ENCODE measurements around the gene HIPK2. TPM values are rescaled to one million over a fixed set of nuclear protein-coding genes. Genes with fewer than 3 reads are reported as not detected.

HIPK2 gene
- total and polyA plus RNA-seq, 12 donors, result 19.7 to 203 (median 127) TPM

DNA sequence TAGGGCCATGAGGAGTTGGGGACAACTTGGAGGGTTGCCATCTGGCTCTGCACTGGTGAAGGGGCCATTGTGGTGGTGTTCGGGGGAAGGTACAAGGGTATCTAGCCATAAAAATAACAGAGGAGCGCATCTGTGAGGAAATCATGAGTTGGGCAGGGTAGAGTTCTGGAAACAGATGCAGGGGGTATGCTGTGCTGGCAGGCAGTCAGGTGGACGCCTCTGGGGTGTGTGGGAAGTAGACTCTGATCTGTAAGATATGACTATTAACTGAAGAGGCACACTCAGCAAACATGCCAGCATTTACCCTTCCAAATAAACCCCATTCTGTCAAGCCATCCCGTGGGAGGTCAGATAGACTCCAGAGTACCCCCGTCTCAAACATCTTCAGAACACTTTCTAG is 174.5 kb downstream of the HIPK2 start:
- peak overlapping the region in 1 of 10 donors; percentile 24 for H3K27ac ChIP-seq
- intact Hi-C loops (cut with DNase I), result loop anchor here in 3 of 10 donors (5.0 kb wide), 1 partner anchor 399 kb away; no protein-coding TSS in a partner anchor

DNA sequence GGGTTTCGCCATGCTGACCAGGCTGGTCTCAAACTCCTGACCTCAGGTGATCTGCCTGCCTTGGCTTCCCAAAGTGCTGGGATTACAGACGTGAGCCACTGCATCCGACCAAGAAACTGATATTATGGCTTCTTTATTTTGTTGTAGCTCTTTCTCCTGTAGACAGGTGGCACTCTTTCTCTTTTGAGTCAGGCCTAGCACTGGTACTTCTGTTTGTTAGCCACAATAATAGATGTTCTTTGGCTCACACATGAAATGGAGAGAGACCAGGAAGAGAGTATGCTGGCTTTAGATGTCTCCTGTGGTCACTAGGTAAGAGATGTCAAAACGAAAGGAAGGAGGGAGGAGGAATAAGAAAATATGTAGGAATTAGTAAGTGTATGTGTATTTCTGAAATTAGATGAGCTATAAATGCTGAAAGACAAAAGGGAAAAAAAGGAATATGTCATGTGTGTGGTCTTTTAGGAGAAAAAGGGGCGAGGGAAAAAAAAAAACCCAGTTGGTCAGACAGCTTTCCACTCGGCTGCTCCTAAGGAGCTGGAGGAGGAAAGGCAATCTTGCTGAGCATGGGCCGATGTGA is 175.6 kb downstream of the HIPK2 start:
- ATAC-seq (peak in 7 of 8 donors; percentile 32 to 77 (median 47)), DNase-seq (no peak)
- Histone ChIP-seq H3K36me3 (peaks cover 0 to 100% (median 35%) of the 10 kb centered on the region in 9 donors), H3K9me3 (no peaks in the 10 kb centered on the region), H3K4me1 (peaks cover 0 to 16% (median 0%) of the 10 kb centered on the region in 9 donors), H3K27me3 (no peaks in the 10 kb centered on the region), H3K4me3 (no peak overlapping the region), H3K27ac (no peak overlapping the region)
- 72% methylated on average over 7 of the region's 7 CpGs for WGBS, 2 donors
- TF ChIP-seq, protein P1, sequence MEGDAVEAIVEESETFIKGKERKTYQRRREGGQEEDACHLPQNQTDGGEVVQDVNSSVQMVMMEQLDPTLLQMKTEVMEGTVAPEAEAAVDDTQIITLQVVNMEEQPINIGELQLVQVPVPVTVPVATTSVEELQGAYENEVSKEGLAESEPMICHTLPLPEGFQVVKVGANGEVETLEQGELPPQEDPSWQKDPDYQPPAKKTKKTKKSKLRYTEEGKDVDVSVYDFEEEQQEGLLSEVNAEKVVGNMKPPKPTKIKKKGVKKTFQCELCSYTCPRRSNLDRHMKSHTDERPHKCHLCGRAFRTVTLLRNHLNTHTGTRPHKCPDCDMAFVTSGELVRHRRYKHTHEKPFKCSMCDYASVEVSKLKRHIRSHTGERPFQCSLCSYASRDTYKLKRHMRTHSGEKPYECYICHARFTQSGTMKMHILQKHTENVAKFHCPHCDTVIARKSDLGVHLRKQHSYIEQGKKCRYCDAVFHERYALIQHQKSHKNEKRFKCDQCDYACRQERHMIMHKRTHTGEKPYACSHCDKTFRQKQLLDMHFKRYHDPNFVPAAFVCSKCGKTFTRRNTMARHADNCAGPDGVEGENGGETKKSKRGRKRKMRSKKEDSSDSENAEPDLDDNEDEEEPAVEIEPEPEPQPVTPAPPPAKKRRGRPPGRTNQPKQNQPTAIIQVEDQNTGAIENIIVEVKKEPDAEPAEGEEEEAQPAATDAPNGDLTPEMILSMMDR (IDR thresholded peaks at IDR 0.05), result peak in 8 of 9 donors; percentile 39 to 67 (median 62)
- intact Hi-C loops (cut with DNase I), result loop anchor here in 4 of 10 donors (1.0 to 5.0 kb wide), 2 partner anchors 400 kb away; no protein-coding TSS in a partner anchor

More for the DNA sequence above, 174.5 kb downstream of the HIPK2 start:
- TF ChIP-seq, protein P1 (IDR thresholded peaks at IDR 0.05), result no peak
- Histone ChIP-seq H3K36me3 (peaks cover 0 to 98% (median 38%) of the 10 kb centered on the region in 9 donors), H3K27me3 (no peaks in the 10 kb centered on the region), H3K4me3 (no peak overlapping the region), H3K4me1 (peaks cover 0 to 16% (median 0%) of the 10 kb centered on the region in 9 donors), H3K9me3 (no peaks in the 10 kb centered on the region)
- 60 to 80% methylated on average over 5 of the region's 5 CpGs for WGBS, 2 donors
- ATAC-seq, result peak in 2 of 8 donors; percentile 9 to 19
- DNase-seq, result no peak

DNA sequence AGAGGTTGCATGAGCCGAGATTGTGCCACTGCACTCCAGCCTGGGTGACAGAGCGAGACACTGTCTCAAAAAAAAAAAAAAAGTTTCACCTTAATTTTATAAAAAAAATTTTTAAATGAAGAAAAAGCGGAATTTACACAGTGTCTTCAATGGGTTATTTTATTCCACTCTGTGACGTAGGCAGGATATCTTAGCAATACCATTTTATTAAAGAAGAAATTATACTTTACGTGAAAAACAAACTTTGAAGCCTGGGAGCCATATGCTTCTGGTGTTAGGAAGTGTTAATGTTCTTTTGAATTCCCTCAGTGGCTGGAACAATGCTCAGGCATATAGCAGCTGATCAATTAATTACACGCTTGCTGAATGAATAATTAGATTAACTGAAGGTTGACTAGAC is 176.6 kb downstream of the HIPK2 start:
- H3K27ac ChIP-seq, result no peak overlapping the region
- no peak for DNase-seq
- intact Hi-C loops (cut with DNase I), result loop anchor here in 3 of 10 donors (5.0 kb wide), 1 partner anchor 401 kb away; no protein-coding TSS in a partner anchor
- H3K4me1 ChIP-seq, result peaks cover 0 to 16% (median 0%) of the 10 kb centered on the region in 9 donors
- 98% methylated on average over 6 of the region's 6 CpGs for whole genome bisulfite sequencing, 2 donors
- no peaks in the 10 kb centered on the region for H3K27me3 ChIP-seq
- peaks cover 0 to 100% (median 40%) of the 10 kb centered on the region in 9 donors for H3K36me3 ChIP-seq
- TF ChIP-seq, protein P1 (IDR thresholded peaks at IDR 0.05), result no peak
- no peak for ATAC-seq
- no peak overlapping the region for H3K4me3 ChIP-seq
- no peaks in the 10 kb centered on the region for H3K9me3 ChIP-seq

DNA sequence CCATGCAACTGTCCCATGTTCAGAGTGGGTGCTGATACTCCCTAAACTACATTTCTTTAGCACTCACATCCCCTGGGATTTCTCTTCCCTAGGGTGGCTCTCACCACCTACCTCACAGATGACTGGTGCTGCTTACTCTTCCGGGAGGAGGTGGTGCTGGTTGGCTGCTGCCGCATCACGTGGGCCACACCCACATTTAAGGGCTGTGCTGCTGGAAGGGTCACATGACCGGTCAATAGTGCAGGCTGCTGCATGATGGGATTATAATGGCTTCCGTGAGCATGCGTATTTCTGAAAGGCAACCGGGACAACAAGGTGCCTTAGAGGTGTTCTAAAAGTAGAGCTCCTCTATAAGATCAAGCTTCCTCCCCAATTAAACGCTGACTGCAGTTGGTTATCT is 177.5 kb downstream of the HIPK2 start:
- Histone ChIP-seq H3K4me3 (no peak overlapping the region), H3K36me3 (peaks cover 4 to 100% (median 47%) of the 10 kb centered on the region in 9 donors), H3K27me3 (no peaks in the 10 kb centered on the region), H3K9me3 (no peaks in the 10 kb centered on the region), H3K4me1 (peaks cover 0 to 16% (median 0%) of the 10 kb centered on the region in 9 donors), H3K27ac (no peak overlapping the region)
- ATAC-seq (no peak), DNase-seq (no peak)
- TF ChIP-seq, protein P1 (IDR thresholded peaks at IDR 0.05), result no peak
- intact Hi-C loops (cut with DNase I), result loop anchor here in 3 of 10 donors (5.0 kb wide), 1 partner anchor 402 kb away; no protein-coding TSS in a partner anchor
- 82 to 85% methylated on average over 8 of the region's 8 CpGs for WGBS, 2 donors
